ENCODE measurements around the gene NPHS2.

Gene NPHS2

GRCh38 chr1:179586107-179586823 lies 10.5 kb upstream of the NPHS2 start:
- H3K4me1 ChIP-seq (ENCODE audit: control insufficient read depth, low read depth, low read length) = peaks cover 2% of the 10 kb centered on the region
- no peaks in the 10 kb centered on the region for H3K36me3 ChIP-seq (ENCODE audit: control insufficient read depth, low read depth, low read length)
- peak overlapping the region; percentile 38 for H3K9ac ChIP-seq (ENCODE audit: low read length)
- H3K4me3 ChIP-seq (ENCODE audit: low read length) = peak overlapping the region; percentile 49
- peaks cover 27% of the 10 kb centered on the region for H3K27me3 ChIP-seq (ENCODE audit: control insufficient read depth, insufficient read depth, low read length)
- H3K9me3 ChIP-seq (ENCODE audit: control insufficient read depth, low read depth, low read length) = no peaks in the 10 kb centered on the region
- no peak overlapping the region for H3K27ac ChIP-seq (ENCODE audit: low read length)

GRCh38 chr1:179583771-179584320 lies 8.1 kb upstream of the NPHS2 start:
- H3K9ac ChIP-seq (ENCODE audit: low read length) = no peak overlapping the region

GRCh38 chr1:179576509-179576908 lies 761 bp upstream of the NPHS2 start:
- Histone ChIP-seq H3K27me3 (ENCODE audit: control insufficient read depth, insufficient read depth, low read length) (peaks cover 58% of the 10 kb centered on the region), H3K36me3 (ENCODE audit: control insufficient read depth, low read depth, low read length) (no peaks in the 10 kb centered on the region), H3K4me1 (ENCODE audit: control insufficient read depth, low read depth, low read length) (peaks cover 6% of the 10 kb centered on the region), H3K27ac (ENCODE audit: low read length) (no peak overlapping the region), H3K9me3 (ENCODE audit: control insufficient read depth, low read depth, low read length) (no peaks in the 10 kb centered on the region), H3K4me3 (ENCODE audit: low read length) (peak overlapping the region; percentile 50), H3K9ac (ENCODE audit: low read length) (no peak overlapping the region)

More at GRCh38 chr1:179583771-179584320, 8.1 kb upstream of the NPHS2 start:
- no peaks in the 10 kb centered on the region for H3K36me3 ChIP-seq (ENCODE audit: control insufficient read depth, low read depth, low read length)
- H3K27ac ChIP-seq (ENCODE audit: low read length) = no peak overlapping the region
- H3K9me3 ChIP-seq (ENCODE audit: control insufficient read depth, low read depth, low read length) = no peaks in the 10 kb centered on the region
- H3K27me3 ChIP-seq (ENCODE audit: control insufficient read depth, insufficient read depth, low read length) = peaks cover 29% of the 10 kb centered on the region
- no peak overlapping the region for H3K4me3 ChIP-seq (ENCODE audit: low read length)
- peaks cover 2% of the 10 kb centered on the region for H3K4me1 ChIP-seq (ENCODE audit: control insufficient read depth, low read depth, low read length)

GRCh38 chr1:179558078-179558477 lies 17.7 kb downstream of the NPHS2 start:
- Histone ChIP-seq H3K27me3 (ENCODE audit: control insufficient read depth, insufficient read depth, low read length) (no peaks in the 10 kb centered on the region), H3K36me3 (ENCODE audit: control insufficient read depth, low read depth, low read length) (no peaks in the 10 kb centered on the region), H3K4me1 (ENCODE audit: control insufficient read depth, low read depth, low read length) (peaks cover 3% of the 10 kb centered on the region), H3K27ac (ENCODE audit: low read length) (no peak overlapping the region), H3K4me3 (ENCODE audit: low read length) (no peak overlapping the region), H3K9me3 (ENCODE audit: control insufficient read depth, low read depth, low read length) (no peaks in the 10 kb centered on the region), H3K9ac (ENCODE audit: low read length) (no peak overlapping the region)

- H3K4me3 ChIP-seq (ENCODE audit: low read length) = no peak overlapping the region
- H3K36me3 ChIP-seq (ENCODE audit: control insufficient read depth, low read depth, low read length) = no peaks in the 10 kb centered on the region
- no peak overlapping the region for H3K9ac ChIP-seq (ENCODE audit: low read length)
- H3K27ac ChIP-seq (ENCODE audit: low read length) = no peak overlapping the region
- peaks cover 3% of the 10 kb centered on the region for H3K4me1 ChIP-seq (ENCODE audit: control insufficient read depth, low read depth, low read length)
- no peaks in the 10 kb centered on the region for H3K9me3 ChIP-seq (ENCODE audit: control insufficient read depth, low read depth, low read length)
- no peaks in the 10 kb centered on the region for H3K27me3 ChIP-seq (ENCODE audit: control insufficient read depth, insufficient read depth, low read length)
Observed at GRCh38 chr1:179554427-179554826, 21.3 kb downstream of the NPHS2 start.

- Histone ChIP-seq H3K9me3 (ENCODE audit: control insufficient read depth, low read depth, low read length) (no peaks in the 10 kb centered on the region), H3K36me3 (ENCODE audit: control insufficient read depth, low read depth, low read length) (no peaks in the 10 kb centered on the region), H3K9ac (ENCODE audit: low read length) (no peak overlapping the region), H3K4me3 (ENCODE audit: low read length) (no peak overlapping the region), H3K27ac (ENCODE audit: low read length) (no peak overlapping the region), H3K4me1 (ENCODE audit: control insufficient read depth, low read depth, low read length) (peaks cover 3% of the 10 kb centered on the region), H3K27me3 (ENCODE audit: control insufficient read depth, insufficient read depth, low read length) (no peaks in the 10 kb centered on the region)
Observed at GRCh38 chr1:179550746-179551682, 24.7 kb downstream of the NPHS2 start.

- Histone ChIP-seq H3K27ac (ENCODE audit: low read length) (no peak overlapping the region), H3K9ac (ENCODE audit: low read length) (no peak overlapping the region), H3K36me3 (ENCODE audit: control insufficient read depth, low read depth, low read length) (no peaks in the 10 kb centered on the region), H3K27me3 (ENCODE audit: control insufficient read depth, insufficient read depth, low read length) (no peaks in the 10 kb centered on the region), H3K4me1 (ENCODE audit: control insufficient read depth, low read depth, low read length) (peaks cover under 1% of the 10 kb centered on the region), H3K9me3 (ENCODE audit: control insufficient read depth, low read depth, low read length) (no peaks in the 10 kb centered on the region), H3K4me3 (ENCODE audit: low read length) (no peak overlapping the region)
Observed at GRCh38 chr1:179549368-179549700, 26.4 kb downstream of the NPHS2 start.

GRCh38 chr1:179548666-179549367 lies 26.9 kb downstream of the NPHS2 start:
- H3K36me3 ChIP-seq (ENCODE audit: control insufficient read depth, low read depth, low read length) = no peaks in the 10 kb centered on the region
- no peaks in the 10 kb centered on the region for H3K27me3 ChIP-seq (ENCODE audit: control insufficient read depth, insufficient read depth, low read length)
- H3K27ac ChIP-seq (ENCODE audit: low read length) = no peak overlapping the region
- H3K9me3 ChIP-seq (ENCODE audit: control insufficient read depth, low read depth, low read length) = no peaks in the 10 kb centered on the region
- no peaks in the 10 kb centered on the region for H3K4me1 ChIP-seq (ENCODE audit: control insufficient read depth, low read depth, low read length)
- no peak overlapping the region for H3K4me3 ChIP-seq (ENCODE audit: low read length)
- no peak overlapping the region for H3K9ac ChIP-seq (ENCODE audit: low read length)

- H3K9me3 ChIP-seq (ENCODE audit: control insufficient read depth, low read depth, low read length) = no peaks in the 10 kb centered on the region
- H3K9ac ChIP-seq (ENCODE audit: low read length) = no peak overlapping the region
- H3K27me3 ChIP-seq (ENCODE audit: control insufficient read depth, insufficient read depth, low read length) = no peaks in the 10 kb centered on the region
- no peak overlapping the region for H3K27ac ChIP-seq (ENCODE audit: low read length)
- no peaks in the 10 kb centered on the region for H3K4me1 ChIP-seq (ENCODE audit: control insufficient read depth, low read depth, low read length)
- H3K4me3 ChIP-seq (ENCODE audit: low read length) = no peak overlapping the region
- no peaks in the 10 kb centered on the region for H3K36me3 ChIP-seq (ENCODE audit: control insufficient read depth, low read depth, low read length)
Observed at GRCh38 chr1:179547021-179547535, 28.7 kb downstream of the NPHS2 start.

- H3K27ac ChIP-seq (ENCODE audit: low read length) = no peak overlapping the region
- no peak overlapping the region for H3K4me3 ChIP-seq (ENCODE audit: low read length)
- H3K4me1 ChIP-seq (ENCODE audit: control insufficient read depth, low read depth, low read length) = no peaks in the 10 kb centered on the region
- no peak overlapping the region for H3K9ac ChIP-seq (ENCODE audit: low read length)
- H3K27me3 ChIP-seq (ENCODE audit: control insufficient read depth, insufficient read depth, low read length) = no peaks in the 10 kb centered on the region
- no peaks in the 10 kb centered on the region for H3K9me3 ChIP-seq (ENCODE audit: control insufficient read depth, low read depth, low read length)
- H3K36me3 ChIP-seq (ENCODE audit: control insufficient read depth, low read depth, low read length) = no peaks in the 10 kb centered on the region
Observed at GRCh38 chr1:179545321-179545720, 30.4 kb downstream of the NPHS2 start.

- Histone ChIP-seq H3K9ac (ENCODE audit: low read length) (no peak overlapping the region), H3K36me3 (ENCODE audit: control insufficient read depth, low read depth, low read length) (no peaks in the 10 kb centered on the region), H3K27me3 (ENCODE audit: control insufficient read depth, insufficient read depth, low read length) (no peaks in the 10 kb centered on the region), H3K4me1 (ENCODE audit: control insufficient read depth, low read depth, low read length) (no peaks in the 10 kb centered on the region), H3K27ac (ENCODE audit: low read length) (no peak overlapping the region), H3K9me3 (ENCODE audit: control insufficient read depth, low read depth, low read length) (no peaks in the 10 kb centered on the region), H3K4me3 (ENCODE audit: low read length) (no peak overlapping the region)
Observed at GRCh38 chr1:179541774-179542173, 34.0 kb downstream of the NPHS2 start.
